Fibroblast of gingiva (primary cell): ENCODE results near the gene SLC6A17.

Experiments
- DNase-seq: peaks from one replicate; pipeline ENCODE4 v3.0.0-alpha.2; 2011; ENCODE audit warnings: low read depth

The SLC6A17 gene

DNA sequence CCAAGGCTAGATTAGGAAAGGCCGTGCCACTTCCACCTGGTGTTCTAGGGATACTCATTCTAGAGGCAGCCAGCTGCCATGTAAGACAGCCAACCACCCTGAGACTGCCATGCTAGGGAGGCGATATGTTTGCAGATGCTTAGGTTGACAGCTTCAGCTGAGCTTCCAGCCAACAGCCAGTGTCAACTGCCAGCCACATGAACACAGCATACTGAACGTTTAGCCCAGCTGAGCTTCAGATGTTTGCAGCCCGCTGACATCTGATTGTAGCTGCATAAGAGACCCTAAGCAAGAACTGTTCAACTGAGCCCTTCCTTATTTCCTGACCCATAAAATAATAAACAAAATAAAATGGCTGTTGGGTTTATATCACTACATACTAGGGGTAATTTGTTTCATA lies 54.9 kb downstream of the SLC6A17 start:
- DNase-seq, result no peak

DNA sequence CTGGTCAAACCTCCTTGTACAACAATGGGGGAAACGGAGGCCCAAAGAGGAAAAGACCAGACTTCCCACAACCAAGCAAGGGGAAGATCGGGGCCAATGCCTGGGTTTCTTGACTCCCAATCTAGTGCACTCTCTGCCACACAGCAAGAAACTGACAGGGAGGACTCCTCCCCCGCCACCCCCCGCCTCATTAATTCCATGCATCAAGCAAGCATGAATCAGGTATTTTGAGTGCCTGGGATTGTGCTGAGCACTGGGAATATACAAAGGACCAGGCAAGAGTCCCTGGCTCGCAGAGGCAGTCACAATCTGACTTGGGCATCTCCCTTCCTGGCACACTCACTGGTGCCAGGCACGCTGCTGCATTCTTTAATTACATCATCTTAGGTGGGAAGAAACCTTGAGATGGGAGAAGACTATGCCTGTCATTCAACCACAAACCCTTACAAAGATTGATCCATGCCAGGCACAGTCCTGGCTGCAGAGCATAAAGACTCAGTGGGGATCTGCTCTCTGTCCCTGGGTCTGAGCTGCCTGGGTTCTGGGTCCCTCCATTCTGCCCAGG lies 55.4 kb downstream of the SLC6A17 start:
- DNase-seq, result no peak

DNA sequence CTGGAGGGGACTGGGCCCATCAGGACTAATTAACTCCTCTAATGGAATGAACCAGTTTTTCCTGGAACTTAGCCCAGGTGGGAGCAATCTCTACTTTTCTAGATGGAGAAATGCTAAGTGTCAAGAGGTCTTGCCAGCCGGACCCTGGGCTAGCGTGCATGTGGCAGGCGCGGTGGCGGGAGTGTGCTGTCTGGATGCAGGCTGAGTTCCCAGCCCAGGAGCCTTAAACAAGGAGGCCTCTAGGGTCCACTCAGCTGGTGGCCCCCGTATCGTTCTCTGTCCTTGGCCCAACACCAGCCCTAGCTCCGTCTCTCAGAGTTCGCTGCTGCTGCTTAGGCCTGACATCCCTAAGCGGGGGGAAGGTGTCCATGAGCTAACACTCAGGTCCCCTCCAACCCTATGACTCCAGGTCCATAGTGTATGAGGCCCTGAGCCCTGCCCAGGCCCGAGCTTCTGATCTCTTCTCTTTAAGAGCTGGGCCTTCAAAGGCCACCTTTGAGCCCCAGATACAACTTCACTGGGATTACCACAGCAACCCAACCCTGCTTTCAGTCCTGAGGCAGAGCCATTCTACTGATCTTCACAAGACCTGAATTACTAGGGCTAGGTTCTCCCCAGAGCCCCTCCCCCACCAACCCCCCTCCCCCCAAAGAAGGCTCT lies 56.1 kb downstream of the SLC6A17 start:
- DNase-seq, result no peak

DNA sequence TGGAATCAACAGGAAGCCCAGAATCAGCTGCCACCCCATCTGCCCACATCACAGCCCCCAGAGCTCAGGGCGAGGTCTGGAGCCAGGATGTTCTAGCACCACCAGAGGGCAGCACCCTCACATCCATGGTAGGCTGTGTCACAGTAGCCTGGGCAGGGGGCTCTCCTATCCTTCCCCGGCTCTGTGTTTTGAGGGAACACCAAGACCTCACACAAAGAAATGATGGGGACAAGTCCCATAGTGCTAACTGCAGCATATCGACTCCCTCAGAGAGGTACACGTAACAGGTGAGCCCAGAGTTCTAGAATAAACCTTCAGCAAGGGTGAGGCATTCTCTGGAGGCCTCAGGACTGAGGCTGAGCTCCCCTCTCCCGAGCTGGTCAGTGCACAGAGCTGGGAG lies 57.5 kb downstream of the SLC6A17 start:
- DNase-seq, result peak; percentile 19

DNA sequence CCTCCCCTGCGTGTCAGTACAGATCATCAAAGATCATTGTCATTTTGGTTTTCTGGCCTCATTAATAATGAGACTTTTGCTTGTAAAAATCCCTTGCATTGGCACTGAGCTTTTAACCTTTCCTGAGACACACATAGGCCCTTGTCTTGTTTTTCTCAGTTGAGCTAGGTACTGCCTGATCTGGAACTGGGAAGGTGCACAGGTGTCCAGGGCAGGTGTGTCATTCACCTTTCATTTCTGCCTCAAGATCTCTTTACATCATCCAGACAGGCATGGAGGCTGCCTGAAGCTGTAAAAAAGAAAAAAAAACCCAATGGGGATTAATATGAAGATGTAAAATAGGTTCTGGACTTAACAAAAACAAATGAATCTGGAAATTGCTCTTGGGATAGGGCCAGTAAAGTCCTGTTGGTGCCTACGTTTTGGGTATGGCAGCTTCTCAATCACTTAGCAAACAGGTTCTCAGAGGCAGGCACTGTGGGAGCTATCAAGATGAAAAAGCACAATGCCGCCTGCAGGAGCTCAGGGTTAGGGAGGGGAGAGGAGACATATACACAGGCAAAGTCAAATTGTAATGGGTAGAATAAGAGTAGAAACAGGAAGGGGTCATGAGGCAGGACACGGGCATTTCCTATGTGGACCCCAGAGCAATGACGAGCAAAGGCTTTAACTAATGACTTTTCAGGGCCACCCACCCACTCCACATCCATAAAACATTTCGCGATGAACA lies 58.8 kb downstream of the SLC6A17 start:
- DNase-seq, result no peak

DNA sequence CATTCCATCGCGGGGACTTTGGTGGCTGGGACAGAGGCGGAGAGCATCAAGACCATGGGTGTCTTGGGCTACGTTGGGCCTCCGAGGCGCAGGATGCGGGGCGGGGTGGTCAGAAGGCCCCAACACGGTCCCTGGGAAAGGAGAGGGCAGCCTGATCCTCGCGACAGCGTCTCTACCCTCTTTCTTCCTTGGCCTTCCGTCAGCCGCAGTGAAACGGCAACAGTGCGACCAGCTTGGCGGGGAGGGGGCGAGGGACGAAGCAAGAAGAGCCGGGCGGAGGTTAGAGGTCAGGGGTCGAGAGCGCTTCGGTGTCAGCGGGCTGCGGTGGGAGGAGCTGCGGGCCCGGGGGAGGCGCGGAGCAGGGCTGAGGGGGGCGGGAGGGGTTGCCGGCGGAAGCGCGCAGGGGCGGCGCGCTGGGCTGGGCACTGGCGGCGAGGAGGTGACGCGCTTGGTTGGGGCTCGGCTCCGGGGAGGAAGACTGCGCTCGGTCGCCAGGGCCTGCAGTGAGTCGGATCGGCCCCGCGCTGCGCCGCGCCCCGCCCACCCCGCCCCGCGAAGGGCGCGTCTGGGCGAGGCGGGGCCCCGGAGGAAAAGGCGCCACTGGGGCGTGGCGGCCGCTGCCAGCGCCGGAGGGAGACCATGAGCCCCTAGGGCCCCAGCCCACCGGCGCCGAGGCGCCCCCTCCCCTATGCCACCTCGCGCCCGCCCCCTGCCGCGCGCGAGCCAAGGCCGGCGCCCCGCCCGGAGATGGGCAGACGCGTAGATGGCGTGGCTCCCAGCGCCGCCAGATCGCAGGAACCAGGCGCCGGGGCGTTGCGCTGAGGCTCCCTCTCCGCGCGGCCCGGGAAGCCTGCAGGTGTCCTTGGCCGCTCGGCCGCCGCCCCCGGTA lies 59.7 kb downstream of the SLC6A17 start, which contains the start of gene KCNC4:
Gene KCNC4, plus strand, starts transcription at position 600 of the 889 bp plus-strand sequence. CDS start 1,186 bp downstream, outside the sequence.
- DNase-seq, result peak; percentile 79

DNA sequence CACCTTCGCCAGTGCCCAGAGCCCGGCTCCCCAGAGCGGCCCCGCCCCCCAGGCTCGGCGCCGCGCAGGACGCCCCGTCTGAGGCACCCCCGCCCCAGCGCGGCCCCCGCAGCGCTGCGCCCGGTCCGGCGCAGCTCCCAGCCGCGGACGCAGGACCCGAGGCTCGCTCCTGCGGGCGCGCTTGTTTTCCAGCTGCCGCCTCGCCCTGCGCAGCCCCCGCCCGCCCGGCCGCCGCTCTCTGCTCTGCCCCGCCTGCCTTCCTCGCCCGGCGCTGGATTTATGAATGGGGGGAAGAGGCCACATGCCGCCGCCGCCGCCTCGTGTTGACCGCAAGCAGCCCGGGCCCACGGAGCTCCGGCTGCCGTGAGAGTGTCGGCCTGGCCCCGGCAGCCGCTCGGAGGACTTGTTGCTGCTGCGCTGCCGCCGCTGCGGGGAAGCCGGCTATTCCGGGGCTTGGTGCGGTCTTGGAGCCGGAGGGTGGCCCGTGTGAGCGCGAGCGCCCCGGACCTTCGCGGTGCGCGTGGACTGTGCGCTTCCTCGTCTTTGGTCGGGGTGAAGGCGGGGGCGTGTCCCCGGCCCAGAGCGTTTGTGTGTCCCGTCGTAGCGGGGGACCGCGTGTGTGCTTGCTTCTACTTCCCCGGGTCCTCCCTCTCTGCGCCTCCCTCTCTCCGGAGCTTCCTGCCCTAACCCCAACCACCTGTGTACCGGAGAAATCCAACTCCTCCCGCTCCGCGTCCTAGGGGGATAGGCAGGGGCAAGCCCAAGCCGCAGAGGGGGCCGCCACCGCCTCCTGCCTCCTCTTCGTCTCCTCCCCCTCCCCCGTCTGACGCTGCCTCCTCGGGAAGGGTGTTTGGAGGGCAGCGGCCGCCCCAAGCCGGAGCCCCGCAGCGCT lies 60.6 kb downstream of the SLC6A17 start:
- DNase-seq, result peak; percentile 16

DNA sequence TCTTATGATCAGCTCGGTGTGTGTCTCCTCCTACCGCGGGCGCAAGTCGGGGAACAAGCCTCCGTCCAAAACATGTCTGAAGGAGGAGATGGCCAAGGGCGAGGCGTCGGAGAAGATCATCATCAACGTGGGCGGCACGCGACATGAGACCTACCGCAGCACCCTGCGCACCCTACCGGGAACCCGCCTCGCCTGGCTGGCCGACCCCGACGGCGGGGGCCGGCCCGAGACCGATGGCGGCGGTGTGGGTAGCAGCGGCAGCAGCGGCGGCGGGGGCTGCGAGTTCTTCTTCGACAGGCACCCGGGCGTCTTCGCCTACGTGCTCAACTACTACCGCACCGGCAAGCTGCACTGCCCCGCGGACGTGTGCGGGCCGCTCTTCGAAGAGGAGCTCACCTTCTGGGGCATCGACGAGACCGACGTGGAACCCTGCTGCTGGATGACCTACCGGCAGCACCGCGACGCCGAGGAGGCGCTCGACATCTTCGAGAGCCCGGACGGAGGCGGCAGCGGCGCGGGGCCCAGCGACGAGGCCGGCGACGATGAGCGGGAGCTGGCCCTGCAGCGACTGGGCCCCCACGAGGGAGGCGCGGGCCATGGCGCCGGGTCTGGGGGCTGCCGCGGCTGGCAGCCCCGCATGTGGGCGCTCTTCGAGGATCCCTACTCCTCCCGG lies 61.3 kb downstream of the SLC6A17 start:
- DNase-seq, result no peak

DNA sequence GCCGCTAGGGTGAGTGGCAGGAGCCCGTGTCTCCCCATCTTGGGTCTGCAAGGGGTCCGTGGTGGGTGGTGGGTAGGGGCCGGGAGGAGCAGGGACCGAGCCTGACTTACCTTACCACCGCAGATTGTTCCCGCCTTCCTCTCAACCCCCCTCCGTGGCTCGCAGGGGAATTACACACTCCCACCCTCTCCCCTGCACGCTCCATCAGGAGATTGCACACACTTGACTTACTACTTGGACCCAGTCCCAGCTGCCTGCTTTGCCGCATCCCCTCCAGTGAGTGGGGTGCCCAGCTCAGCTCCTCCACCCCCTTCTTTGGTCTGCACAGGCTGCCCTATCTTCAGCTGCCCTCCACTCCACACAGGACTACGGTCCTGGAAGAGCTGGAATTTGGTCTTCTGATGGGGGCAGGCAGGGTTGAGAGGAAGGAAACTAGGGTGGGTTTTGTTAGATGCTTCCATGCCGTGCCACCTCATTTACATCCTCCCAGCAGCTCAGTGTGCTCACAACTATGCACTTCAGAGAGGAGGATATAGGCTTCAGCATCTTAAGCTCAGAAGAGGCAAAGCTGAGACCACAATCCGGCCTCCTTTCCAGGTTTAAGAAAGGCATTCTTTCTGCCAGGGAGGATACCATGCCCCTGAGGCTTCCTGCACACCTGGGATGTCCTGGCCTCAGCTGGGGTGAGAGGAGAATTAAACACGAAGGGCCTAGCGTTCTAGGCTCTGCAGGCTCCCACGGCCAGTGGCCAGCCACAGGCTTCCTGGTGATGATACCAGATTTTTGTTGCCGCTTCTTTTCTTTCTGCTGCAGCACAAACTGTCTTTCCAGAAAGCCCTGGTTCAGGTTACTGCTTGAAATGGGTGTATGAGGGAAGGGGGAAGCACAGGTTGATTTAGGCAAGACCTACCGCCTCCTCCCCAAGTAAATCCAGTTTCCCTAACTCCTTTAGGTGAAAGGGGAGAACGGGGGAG lies 62.2 kb downstream of the SLC6A17 start:
- DNase-seq, result no peak

DNA sequence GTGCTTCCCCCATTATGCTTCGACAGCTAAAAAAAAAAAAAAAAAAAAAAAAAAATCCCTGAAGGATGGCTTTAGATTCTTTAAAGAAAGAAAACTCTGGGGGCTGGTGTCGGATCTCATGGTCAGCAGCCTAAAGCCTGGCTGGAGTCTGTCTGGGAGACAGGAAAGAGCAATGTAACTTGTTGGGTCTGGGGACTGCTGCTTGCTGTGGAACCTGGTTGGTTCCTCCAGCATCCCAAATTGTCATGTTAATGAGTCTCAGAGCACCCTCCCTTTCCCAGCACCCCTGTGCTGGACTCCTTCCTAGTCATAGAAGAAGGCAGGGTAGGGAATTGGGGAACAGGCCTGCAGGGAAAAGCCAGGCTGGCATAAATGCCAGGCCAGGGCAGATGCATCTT lies 62.8 kb downstream of the SLC6A17 start:
- DNase-seq, result no peak

DNA sequence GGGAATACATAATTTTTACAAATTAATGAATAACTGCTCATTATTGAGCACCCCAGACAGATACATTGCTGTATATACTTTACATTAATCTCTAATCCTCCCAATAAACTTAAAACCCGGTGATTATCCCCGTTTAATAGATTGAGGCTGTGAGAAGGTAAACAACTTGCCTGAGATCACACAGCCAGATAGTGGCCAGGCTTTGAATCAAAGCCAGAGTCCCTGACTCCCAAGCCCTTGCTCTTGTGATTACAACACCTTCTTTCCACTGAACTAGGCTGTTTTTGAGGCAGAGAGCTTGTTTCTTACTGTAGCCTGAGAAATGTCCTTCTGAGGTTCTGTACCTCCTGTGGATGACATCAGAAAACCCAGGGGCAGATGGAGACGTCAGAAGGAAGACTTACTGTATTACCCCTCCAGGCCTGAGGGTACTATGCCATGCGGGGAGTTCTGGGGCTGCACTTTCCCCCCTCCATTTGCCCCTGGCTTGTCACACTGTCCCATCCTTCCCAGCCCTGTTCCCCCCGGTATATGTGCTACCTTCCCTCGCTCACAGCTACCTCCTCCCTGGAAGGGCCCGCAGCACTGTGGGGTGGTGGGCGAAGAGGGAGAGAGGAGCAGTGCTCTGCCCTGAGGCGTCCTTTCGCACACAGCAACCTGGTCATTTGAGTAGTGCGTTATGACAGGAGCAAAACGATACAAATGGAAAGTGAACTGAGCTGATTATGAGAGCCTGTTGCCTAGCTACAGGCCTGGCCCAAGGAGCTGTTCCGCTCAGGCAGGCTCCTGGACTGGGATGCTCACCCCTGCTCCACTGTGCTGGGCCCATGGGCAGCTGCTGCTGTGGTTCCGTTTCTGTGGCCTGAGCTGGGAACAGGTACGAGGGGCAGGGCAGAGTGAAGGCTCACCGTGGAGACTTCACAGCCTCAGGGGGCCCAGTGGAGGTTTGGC lies 64.4 kb downstream of the SLC6A17 start:
- DNase-seq, result no peak

DNA sequence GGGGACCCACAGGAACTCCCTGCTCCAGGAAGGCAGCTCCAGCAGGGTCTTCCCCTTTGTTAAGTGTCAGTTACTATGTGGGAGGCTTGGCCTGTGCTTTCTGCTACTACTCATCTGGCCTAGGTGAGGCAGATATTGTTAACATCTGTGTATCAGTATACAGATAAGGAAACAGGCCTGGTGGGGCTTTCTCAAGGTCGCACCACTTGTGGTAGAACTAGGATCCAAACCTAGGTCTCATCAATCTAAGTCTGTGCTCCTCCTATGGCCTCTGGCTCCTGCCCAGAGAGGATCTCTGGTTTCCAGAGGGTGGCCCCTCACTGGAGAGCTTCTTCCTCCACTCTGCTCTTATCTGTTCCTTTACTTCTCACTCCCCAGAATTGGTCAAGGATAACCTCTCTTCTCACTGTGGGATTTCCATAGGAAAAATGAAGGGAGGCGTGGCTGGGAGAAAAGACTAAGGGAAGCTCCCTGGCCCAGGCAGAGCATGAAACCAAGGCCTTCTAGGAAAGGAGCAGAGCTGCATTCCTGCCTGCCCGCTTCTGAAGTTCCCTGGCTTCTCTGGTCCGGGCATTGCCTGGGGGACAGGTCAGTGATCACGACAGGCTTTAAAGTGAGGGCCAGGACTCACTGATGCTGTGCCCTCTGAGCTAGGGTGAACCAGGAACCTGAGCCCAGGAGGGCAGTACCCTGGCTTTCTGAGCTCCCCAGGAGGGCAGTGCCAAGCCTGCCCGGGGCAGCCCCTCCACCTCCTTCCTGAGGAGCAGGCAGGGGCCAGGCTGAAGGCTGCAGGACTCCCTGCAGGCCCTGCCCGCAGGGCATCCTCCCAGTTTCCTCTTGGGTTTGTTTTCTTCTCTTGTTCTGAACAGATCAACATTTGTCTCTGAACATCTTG lies 65.6 kb downstream of the SLC6A17 start:
- no peak for DNase-seq

DNA sequence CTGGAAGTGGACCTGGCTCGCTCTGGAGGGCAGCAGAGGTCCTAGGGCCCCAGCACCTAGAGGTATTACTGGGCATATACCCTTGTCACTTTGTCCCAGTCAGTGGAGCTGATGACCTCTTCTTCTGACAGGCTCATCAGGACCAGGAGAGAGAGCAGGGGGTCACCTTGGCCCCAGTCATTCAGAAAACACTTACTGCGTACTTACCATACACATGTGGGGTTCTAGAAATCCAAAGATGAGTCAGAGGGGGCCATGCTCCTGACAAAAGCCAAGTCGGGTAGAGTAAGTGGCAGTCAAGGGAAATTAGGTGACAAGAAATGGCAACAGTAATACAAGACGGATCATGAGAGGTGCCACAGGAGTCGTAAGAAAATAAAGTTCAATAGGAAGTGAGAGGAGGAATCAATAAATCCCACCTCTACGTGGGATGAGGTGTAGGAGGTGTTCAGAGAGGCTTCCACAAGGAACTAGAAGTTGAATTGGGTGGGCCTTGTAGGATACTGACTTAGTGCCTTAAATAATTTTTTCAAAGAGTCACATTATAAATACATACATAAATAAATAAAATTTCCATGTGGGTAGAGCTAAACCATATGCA lies 66.7 kb downstream of the SLC6A17 start:
- DNase-seq, result no peak

DNA sequence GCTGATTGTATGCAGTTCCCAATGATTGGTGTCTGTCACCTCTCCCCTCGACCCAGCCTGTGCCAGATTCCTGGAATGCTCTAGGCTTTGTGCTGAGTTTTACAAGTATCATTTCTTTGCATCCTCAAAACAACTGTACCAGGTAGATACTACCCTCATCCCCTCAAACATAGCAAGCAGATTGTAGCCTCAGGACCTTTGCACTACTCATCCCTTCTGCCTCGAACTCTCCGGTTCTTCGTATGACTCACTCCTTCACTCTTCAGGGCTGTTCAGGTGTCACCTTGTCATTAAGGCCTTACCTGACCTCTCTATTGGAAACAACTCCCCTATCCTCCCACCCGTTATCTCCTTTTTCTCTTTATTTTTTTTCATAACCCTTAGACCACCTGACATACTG lies 67.8 kb downstream of the SLC6A17 start:
- DNase-seq, result no peak

DNA sequence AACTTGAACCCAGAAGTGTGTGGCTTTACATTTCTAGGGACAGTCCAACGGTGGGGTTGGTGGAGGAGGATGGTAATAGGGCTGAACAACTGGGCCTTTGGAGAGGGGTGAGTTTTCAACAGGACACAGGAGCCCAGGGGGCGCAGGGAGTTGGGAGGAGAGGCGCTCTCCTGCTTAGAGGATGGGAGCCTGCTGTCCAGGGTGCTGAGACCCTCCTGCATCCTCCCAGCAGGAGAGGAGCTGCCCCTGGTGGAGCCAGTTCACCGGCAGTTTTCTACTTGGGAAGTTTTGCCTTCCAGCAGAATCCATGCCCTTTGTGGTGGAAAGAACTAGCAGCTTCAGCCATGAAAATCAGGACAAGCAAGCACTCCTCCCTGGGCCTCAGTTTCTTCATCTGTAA lies 68.4 kb downstream of the SLC6A17 start:
- DNase-seq, result no peak

DNA sequence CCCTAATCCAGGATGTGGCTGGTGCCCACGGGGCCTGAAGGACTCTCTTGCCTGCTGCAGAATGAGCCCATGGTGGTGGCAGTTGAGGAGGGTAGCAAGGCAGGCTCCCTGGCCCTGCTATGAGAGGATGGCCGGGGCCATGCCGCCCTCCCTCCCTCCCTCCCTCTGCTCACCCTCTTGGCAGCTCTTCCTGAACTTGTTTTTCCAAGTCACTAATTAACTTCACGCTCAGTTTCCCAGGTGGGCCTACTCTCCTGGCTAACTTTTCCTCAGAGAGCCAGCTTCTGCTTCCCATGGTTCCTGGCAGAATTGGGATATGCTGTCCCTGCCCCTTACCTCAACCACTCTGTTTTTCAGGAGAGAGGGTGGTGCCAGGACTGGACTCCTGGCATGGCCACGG lies 70.0 kb downstream of the SLC6A17 start:
- DNase-seq, result no peak

DNA sequence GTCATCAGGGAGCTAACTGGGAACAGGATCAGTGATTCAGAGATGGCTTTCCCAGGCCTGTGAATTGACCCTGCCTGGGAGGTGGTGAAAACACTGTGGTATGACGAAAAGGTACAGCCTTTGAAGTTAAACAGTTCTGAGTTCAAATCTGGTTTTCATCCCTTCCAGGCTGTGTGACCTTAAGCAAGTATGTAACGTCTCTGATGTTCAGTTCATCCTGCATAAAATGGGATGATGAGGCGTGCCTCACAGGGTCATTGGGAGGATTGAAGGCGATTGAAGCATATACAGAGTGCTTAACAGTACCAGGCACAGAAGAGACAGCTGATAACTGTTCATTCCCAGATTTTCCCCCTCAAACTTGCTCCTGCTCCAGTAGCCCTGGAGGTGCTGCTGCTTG lies 70.8 kb downstream of the SLC6A17 start:
- no peak for DNase-seq
